Renal cortex interstitium (tissue), 11 donors: ENCODE results near the gene RAD51B. TPM values are rescaled to one million over a fixed set of nuclear protein-coding genes. Genes with fewer than 3 reads are reported as not detected.
A peak's percentile ranks its signal among the peaks of the same experiment; 100 is the strongest.

Experiments used
- DNase-seq, 11 donors: peaks; one replicate each; pipeline ENCODE4 v3.0.0-alpha.2; 2013; ENCODE audit warnings: low read depth in 9 of 11, low spot score in 4 of 11; ENCODE audit errors: extremely low read depth in 1 of 11
- polyA plus RNA-seq, 3 donors: library from polyadenylated mRNA; unstranded; fragments of 120-200 nt; gene quantifications; one replicate each; pipeline ENCODE4 v1.2.1, GENCODE V29; 2013; ENCODE audit not compliant: insufficient read length in 3 of 3

RAD51B gene
- polyA plus RNA-seq, 3 donors: 12.5 to 13.0 (median 12.5) TPM

- no peak for DNase-seq
Observed at GRCh38 chr14:68626386-68626785, 806.8 kb downstream of the RAD51B start.

GRCh38 chr14:68627050-68627867, 807.7 kb downstream of the RAD51B start:
- DNase-seq: peak in 2 of 11 donors; percentile 71

GRCh38 chr14:68627868-68628604, 808.5 kb downstream of the RAD51B start:
- no peak for DNase-seq

- DNase-seq: no peak
Observed at GRCh38 chr14:68628605-68629310, 809.2 kb downstream of the RAD51B start.

- DNase-seq: no peak
Observed at GRCh38 chr14:68630081-68630571, 810.5 kb downstream of the RAD51B start.

- no peak for DNase-seq
Observed at GRCh38 chr14:68630611-68631393, 811.2 kb downstream of the RAD51B start.

- DNase-seq: no peak
Observed at GRCh38 chr14:68631394-68632053, 811.9 kb downstream of the RAD51B start.

- DNase-seq: no peak
Observed at GRCh38 chr14:68632054-68632895, 812.7 kb downstream of the RAD51B start.

- DNase-seq: peak in 5 of 11 donors; percentile 72 to 86 (median 79)
Observed at GRCh38 chr14:68633131-68633991, 813.8 kb downstream of the RAD51B start.

- DNase-seq: peak in 1 of 11 donors; percentile 70
Observed at GRCh38 chr14:68634332-68634731, 814.8 kb downstream of the RAD51B start.

GRCh38 chr14:68634874-68635595, 815.5 kb downstream of the RAD51B start:
- DNase-seq: no peak

- DNase-seq: no peak
Observed at GRCh38 chr14:68636597-68636996, 817.0 kb downstream of the RAD51B start.

GRCh38 chr14:68637106-68638021, 817.8 kb downstream of the RAD51B start:
- DNase-seq: no peak

GRCh38 chr14:68638141-68638999, 818.8 kb downstream of the RAD51B start:
- DNase-seq: no peak
